HG03521 (cell line): ENCODE results near the gene LOXL4.
"Not testable (repeated sequence)": the region's sequence is repeated elsewhere in the genome, so short reads cannot be mapped to it uniquely, and the experiment has no call there.

Experiments used
- ATAC-seq: cut with Tn5 transposase; IDR thresholded peaks from one replicate; pipeline ENCODE4 v1.9.1; 2021; ENCODE audit warnings: mild to moderate bottlenecking, moderate library complexity; ENCODE audit not compliant: unreplicated experiment

LOXL4 gene

DNA sequence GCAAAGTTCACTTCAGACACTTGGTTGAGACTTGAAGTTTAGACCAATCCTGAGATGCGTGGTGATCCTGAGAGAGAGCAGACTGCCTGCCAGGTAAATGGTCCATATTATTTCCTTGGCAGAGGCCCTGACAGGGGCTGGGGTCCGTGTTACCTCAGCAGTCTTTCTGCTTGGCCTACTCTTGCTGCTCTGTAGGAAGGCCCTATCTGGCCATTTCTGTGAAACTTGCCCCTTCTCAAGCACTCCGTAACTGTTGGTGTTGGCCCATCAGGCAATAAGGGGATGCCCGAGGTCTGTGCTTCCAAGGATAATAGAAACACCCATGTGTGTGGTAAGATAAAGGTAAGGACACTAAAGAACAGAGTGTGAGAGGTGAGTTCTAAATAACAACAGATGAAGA is 20.0 kb downstream of the LOXL4 start:
- no peak for ATAC-seq

DNA sequence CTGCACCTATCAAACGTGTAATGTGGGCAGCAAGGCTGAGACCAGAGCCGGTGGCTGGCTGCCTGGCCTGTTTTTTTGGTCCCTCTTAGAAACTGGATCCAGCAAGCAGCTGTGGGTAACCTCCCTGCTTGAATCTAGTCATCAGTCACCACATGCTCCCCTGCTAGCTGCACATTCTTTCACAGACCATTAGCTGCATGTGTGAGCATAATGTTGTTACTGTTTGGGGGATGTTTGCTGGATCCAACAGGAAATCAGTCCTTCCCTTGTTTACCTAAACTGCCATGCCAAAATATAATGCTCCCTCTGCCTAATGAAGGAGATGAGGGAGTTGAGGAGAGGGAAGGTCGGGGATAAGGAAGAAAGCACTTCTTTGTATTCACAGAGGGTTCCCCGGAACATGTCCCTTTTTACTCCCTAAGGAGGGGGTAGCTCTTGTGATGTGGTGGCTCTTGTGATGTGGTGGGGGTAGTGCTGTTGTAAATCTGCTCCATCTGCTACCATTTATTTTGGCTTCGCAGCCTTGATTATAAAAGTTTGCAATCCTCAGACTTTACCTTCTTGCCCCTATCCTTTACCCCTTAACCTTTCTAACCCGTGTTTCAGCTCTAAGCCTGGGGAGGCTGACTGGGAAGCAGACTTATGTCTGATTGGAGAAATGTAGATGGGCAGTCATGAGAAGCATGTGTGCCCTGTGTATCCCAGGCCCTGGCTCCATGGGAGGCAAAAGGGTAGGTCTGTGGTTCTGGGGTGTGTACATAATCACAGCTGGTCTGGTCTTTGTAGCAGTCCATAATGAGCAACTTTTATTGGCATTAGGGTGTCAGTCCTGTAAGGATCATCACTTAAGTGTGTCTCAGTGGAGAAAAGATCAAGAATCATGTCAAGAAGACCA is 20.8 kb downstream of the LOXL4 start:
- ATAC-seq, result no peak

DNA sequence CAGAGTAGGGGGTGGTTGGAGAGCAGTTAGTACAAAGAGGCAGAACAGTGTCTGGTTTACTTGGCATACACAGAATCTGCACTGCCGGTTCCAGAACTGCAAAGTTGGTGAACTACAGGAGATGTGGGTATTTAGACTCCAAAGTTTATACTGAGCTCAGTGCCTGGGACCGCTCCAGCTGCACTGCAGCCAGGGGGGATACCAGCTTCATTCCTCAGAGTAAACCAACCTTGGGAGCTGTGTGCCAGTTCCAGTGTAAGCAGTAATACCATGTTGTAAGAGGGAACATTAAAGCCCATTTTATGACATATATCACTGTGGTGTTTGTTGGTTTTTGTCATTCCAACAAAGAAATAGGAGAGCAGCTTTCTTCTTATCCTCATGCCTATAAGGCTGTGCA is 23.4 kb downstream of the LOXL4 start:
- ATAC-seq, result no peak

DNA sequence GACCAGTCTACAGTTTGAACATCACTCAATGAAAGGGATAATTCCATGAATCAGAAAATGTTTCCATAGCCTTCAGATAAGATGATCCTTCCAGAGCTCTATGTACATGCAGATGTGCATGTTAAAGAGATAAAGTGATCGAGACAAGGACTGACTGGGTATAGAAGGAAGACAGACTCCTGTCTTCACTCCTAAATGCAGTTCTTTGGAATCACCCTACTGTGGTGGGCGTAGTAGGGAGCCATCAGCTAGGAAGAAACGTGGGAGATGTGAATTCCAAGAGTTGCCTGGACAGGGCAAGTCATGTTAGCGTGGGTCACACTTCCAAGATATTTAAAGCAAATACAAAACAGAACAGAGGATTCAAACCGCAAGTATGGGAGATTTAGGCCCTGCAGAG is 23.9 kb downstream of the LOXL4 start:
- ATAC-seq, result no peak

DNA sequence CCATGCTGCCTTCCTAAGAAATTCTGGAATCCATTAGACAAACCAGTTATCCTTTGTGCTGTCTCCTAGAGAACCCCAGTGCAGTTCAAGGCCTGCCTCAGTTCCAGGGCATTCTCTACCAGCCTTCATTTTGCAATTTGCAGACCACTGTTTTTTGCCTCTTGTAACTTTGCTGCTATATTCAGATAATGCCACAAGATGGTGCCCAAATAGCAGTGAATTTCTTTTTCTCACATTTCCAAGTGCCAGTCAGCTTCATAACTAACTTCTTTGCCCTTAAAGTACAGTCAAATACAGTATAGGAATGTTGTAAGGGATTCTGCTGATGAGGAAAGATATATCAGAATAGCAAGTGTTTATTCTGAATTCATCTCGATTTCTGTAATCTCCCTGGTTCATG is 25.2 kb downstream of the LOXL4 start:
- ATAC-seq, result no peak

DNA sequence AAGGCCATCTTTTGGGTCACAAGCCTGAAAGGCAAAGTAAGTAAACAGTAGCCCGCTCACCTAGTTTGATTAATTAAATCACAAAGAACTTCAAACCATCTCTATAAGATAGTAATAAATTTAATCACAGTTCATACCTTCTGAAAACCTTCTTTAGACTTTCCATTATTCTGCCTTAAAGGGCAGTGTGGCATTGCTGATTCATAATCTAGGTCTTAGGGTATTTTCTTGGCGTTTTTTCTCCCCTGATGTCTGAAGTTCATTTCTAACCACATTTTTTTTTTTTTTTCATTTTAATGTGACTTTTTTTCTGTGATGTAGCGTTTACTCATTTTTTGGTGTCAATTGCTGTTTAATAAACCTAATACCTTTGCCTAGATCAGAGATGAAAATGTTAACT is 27.5 kb downstream of the LOXL4 start:
- no peak for ATAC-seq

DNA sequence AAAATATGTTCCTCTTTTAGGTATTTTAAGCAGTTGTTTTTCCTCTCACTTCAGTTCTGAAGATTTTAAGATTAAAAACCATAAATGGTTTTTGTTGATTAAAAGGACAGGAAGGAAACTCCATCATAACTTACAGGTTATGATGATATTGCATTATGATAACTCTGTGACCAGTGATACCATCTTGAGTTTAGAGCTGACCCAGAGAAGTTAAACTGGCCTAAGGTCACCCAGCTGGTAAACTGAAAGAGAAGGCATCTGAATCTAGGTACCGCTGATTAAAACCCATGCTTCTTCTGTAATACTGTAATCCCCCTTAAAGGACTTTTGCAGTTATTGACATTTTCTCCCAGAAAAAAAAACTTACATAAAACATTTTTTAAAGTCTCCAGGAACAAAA is 29.6 kb downstream of the LOXL4 start:
- ATAC-seq, result no peak

DNA sequence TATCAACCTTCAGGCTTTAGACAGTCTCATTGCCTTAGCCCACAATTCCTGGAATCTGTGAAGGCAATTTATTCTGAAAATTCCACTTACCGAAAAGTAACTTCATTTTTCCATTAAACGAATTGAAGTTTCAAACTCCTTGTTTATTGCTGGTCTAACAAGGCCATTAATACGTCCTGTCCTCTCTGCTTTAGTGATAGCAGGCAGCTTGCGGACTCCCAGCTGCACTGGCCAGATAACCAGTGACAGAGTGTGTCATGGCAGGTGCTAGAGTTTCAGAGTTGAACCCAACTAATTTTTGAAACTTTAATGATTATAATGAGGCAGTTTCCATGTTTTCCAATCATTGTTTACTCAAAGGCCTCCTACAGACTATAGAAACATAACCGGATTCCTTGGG is 31.1 kb downstream of the LOXL4 start:
- ATAC-seq, result no peak

DNA sequence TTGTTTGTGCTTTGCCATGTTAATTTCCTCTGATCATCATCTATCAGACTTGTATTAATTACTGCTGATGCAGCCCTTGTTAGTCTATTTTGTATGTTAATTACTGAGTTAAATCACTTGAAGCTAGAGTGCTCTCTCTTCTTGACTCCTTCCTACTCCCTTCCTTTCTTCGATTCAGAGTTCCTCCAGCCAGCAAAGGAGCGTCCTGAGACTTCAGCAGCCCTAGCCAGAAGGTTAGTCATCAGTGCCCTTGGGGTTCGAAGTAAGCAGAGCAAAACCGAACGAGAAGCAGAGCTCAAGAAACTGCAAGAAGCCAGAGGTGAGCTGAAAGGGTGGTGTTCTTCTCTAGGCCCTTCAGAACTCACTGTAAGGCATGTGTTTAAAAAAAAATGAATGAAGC is 32.1 kb downstream of the LOXL4 start:
- ATAC-seq, result no peak

DNA sequence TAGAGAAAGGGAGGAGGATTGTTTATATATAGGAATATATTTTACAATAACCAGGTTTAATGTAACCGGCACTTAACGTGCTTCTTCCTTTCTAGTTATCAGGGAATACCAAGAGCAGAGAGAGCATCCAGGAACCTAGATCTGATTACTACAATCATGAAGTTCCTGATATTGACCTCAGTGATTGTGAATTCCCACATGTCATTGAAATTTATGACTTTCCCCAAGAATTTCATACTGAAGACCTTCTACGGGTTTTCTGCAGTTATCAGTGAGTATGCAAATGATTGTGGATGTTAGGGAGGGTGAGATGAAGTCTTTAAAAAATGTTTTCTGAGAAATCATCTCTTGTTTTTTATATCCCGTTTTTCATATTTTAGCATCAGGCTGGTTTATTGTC is 36.6 kb downstream of the LOXL4 start:
- no peak for ATAC-seq

DNA sequence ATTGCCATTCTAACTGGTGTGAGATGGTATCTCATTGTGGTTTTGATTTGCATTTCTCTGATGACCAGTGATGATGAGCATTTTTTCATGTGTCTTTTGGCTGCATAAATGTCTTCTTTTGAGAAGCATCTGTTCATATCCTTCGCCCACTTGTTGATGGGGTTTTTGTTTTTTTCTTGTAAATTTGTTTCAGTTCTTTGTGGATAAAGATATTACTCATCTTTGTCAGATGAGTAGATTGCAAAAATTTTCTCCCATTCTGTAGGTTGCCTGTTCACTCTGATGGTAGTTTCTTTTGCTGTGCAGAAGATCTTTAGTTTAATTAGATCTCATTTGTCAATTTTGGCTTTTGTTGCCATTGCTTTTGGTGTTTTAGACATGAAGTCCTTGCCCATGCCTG is 39.7 kb downstream of the LOXL4 start:
- not testable (repeated sequence) for ATAC-seq

DNA sequence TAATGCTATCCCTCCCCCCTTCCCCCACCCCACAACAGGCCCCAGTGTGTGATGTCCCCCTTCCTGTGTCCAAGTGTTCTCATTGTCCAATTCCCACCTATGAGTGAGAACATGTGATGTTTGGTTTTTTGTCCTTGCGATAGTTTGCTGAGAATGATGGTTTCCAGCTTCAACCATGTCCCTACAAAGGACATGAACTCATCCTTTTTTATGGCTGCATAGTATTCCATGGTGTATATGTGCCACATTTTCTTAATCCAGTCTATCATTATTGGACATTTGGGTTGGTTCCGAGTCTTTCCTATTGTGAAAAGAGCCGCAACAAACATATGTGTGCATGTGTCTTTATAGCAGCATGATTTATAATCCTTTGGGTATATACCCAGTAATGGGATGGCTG is 40.3 kb downstream of the LOXL4 start:
- not testable (repeated sequence) for ATAC-seq

DNA sequence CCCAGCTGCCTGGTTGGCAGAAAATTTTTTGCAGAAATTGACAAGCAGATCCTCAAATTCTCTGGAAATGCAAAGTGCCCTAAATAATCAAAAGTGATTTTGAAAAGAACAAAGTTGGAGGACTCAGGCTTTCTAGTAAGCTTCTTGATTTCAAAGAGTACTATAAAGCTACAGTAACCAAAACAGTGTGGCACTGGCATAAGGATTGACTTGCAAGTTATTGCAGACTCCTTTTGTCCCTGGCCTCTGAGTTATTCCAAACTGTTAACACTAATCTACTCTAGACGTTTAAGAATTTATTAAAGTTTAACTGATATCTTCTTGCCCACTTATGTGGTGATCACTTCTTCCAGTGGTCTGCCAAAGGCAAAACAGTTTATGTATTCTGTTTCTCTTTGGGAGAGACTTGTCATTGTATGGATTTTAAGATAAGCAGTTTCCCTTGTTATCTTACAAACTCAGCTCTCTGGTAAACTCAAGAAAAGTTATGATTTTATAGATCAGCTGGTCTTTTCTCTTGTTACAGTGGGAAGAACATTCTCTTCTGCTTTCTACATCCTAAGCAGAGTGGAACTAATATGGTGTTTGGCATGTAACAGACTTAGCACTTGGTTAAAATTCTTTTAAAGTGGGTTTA is 41.4 kb downstream of the LOXL4 start:
- no peak for ATAC-seq

DNA sequence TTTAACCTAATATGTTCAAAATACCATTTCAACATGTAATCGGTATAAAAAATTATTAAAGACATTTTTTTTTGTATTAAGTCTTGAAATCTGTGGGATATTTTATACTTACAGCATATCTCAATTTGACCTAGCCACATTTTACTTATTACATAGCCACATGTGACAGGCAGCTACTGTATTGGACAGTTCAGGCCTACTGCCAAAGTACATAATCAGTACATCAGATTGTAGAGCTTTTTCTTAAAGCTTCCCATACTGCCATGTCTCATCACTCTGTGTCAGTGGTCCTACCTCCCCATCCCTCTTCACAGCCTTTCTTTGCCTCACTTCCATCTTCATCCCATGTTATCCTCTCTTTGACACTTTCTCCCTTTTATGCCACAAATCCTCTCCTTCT is 43.0 kb downstream of the LOXL4 start:
- no peak for ATAC-seq

DNA sequence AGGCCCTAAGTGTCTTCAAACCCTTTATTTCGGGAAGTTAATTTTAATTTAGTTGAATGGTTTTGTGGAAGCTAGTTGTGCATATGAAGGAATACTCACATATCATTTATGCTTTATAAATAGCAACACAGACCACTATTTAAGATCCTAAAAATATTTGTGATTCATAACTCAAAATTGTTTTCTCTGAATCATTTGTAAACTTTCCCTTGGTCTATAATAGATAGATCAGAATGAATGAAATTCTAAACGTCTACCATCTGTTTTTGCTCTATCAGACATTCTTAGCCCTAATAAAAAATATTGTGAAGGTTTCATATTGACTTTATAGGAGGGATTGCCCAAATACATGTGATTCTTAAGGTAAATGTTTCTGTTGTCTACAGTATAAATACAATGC is 43.5 kb downstream of the LOXL4 start:
- ATAC-seq, result no peak

DNA sequence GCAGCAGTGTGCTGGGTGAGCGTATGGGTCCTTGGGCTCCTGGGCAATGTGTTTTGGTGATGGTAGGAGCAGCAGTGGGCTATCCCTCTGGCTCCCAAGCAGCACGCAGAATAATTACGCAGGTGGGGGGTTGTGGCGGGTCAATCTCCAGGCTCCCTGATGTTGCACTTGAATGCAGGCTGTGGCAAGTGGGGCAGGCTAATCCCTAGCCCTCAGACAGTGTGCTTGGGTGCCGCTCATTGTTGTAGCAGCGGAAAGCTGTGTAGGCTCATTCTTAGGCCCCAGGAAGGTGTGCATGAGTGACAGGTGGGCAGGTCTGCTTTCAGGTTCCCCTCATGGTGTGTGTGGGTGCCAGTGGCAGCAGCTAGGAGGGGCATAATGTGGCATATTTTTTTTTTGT is 44.1 kb downstream of the LOXL4 start:
- ATAC-seq, result no peak

DNA sequence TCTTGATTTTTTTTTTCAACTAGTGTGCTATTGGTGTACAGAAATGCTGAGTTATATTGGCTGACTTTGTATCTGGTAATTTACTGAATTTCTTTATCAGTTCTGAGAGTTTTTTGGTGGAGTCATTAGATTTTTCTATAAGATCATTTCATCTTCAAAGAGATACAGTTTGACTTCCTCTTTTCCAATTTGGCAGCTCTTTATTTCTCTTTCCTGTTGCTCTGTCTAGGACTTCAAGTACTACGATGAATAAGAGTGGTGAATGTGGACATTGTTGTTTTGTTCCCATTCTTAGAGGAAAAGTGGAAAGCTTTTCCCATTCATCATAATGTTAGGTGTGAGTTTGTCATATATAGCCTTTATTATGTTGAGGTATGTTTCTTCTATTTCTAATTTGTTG is 50.2 kb downstream of the LOXL4 start:
- ATAC-seq, result no peak

DNA sequence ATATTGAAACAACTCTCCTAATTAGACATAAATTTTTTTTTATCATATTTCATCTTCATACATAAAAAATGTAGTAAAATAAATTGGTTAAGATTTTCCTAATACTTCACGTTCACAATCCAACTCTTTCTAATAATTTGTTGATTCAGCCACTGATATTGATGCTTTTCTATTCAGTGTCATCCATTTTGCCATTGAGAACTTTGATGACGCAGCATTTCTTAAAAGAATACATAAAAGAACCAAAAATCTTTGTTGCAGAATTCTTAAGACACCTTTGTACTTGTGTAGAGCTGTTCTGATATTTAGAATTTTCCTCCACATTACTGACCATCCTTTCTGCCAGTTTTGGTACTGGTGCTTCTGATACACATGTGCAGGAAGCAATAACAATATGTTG is 52.6 kb downstream of the LOXL4 start:
- ATAC-seq, result no peak

DNA sequence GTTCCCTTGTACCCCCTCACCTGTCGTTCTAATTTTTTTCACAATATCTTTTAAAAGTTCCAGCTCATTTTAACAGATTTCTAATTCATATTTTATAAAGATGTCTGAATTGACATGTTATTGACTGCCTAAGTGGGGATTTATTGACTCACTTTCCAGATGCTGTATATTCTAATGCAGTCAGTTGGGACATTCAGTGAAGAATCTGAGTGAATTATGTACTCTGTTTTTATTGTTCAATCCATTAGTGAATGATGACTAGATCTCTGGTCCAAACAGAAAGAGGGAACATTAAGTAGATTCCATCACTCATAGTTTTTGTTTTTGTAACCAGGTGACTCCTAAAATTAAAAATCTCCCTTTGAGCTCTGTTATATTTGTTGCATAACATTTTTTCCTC is 54.3 kb downstream of the LOXL4 start:
- no peak for ATAC-seq

DNA sequence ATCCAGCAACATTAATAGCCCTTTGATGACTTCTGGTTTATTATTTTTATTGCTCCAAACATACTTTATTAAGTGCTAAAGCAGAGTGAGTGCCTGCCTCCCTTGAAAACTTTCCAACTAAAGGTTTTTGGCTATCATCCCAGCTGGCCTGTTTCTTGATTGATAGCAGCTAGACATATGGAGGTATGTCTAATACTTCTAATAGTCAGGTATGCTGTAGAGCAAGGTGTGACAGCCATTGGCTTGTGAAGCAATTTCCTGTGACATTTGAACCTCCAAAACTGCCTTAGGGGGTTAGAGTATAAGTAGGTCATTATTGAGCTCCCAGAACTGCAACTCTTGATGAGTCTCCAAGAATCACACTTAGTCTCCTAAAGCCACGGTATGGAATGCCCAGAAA is 55.8 kb downstream of the LOXL4 start:
- no peak for ATAC-seq

DNA sequence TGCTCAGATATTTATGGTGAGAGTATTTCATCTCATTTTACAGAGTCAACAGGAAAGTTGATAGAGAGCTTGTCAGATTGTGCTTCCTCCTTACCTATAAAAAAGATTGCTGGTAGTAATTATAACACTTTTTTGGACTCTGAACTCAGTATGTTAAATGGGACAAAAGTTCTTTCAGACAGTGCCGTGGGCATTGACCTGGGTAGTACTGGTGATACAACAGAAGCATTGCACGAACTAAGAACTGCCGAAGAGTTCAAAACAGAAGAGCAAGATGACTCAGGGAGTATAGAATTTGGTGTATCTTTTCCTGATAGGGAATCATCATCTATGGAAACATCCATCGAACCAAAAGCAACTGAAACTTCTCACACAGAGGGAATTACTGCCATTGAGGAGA is 58.6 kb downstream of the LOXL4 start:
- no peak for ATAC-seq

DNA sequence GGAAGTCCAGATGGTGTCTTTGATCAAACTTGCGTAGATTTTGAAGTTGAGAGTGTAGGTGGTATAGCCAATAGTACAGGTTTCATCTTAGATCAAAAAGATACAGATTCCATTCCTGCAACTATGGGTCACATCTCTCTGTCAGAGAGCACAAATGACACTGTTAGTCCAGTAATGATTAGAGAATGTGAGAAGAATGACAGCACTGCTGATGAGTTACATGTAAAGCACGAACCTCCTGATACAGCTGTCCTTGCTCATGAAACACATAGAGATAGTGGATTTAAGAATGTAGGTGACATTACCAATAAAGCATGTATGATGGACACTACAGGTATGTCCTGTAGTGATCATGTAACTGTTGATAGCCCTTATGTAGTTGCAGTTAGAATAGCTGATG is 59.1 kb downstream of the LOXL4 start:
- ATAC-seq, result no peak

DNA sequence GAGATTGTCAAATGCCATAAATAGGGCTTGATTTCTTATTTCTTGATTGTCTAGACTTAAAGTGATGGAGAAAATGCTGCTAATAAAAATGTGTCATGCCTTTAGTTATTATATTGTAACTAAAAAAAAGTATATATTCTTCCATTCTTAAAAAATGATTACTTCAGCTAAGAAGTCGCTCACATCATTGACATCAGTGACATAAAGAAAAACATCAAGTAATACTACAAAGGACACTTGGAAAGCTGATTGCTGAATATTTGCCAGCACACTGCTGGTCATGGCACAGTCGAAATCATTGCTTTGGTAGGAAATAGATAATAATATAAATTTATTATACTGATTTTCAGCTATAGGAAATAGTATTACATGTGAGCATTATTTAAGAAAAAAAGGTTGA is 62.6 kb downstream of the LOXL4 start:
- ATAC-seq, result no peak
